GM23338 (cell line): Measurements from ENCODE around the gene CCDC92B. TPM values are rescaled to one million over a fixed set of nuclear protein-coding genes. Genes with fewer than 3 reads are reported as not detected.

Experiments used
- ATAC-seq: fragments of 200-7000 bp; cut with Tn5 transposase; 3 replicates; pipeline ENCODE4 v1.9.1; 2020
- DNase-seq: peaks from one replicate; pipeline ENCODE4 v3.0.0-alpha.2; 2015; ENCODE audit warnings: low spot score
- H2AFZ ChIP-seq: fragments of 200-600 bp; sonication (generic); 2 replicates; pipeline ENCODE4 v1.8.0; 2016; ENCODE audit warnings: antibody characterized with exemption, mild to moderate bottlenecking, moderate library complexity
- H3F3A ChIP-seq: fragments of 200-600 bp; sonication (generic); replicated peaks from 2 replicates; pipeline ENCODE4 v1.8.0; 2017; ENCODE audit warnings: antibody characterized with exemption, mixed run types, low read depth
- H3K27ac ChIP-seq: fragments of 200-600 bp; sonication (generic); 2 replicates; pipeline ENCODE4 v1.6.1; 2016; ENCODE audit warnings: low read depth
- H3K27me3 ChIP-seq: fragments of 200-600 bp; sonication (generic); 2 replicates; pipeline ENCODE4 v1.8.0; 2016; ENCODE audit warnings: mild to moderate bottlenecking, mixed run types, moderate library complexity; ENCODE audit not compliant: insufficient read depth
- H3K36me3 ChIP-seq: fragments of 200-600 bp; sonication (generic); 2 replicates; pipeline ENCODE4 v1.8.0; 2016; ENCODE audit warnings: mild to moderate bottlenecking; ENCODE audit not compliant: insufficient read depth
- H3K4me1 ChIP-seq: fragments of 200-600 bp; sonication (generic); 2 replicates; pipeline ENCODE4 v1.8.0; 2016; ENCODE audit warnings: mild to moderate bottlenecking, moderate library complexity; ENCODE audit not compliant: insufficient read depth
- H3K4me2 ChIP-seq: fragments of 200-600 bp; sonication (generic); 2 replicates; pipeline ENCODE4 v1.7.1; 2017; ENCODE audit warnings: mixed run types
- H3K4me3 ChIP-seq: fragments of 200-600 bp; sonication (generic); 2 replicates; pipeline ENCODE4 v1.6.1; 2016; ENCODE audit warnings: mixed run types
- H3K79me2 ChIP-seq: fragments of 200-600 bp; sonication (generic); replicated peaks from 2 replicates; pipeline ENCODE4 v1.8.0; 2017; ENCODE audit warnings: mild to moderate bottlenecking; ENCODE audit not compliant: insufficient read depth
- H3K9me2 ChIP-seq: fragments of 200-600 bp; sonication (generic); 2 replicates; pipeline ENCODE4 v1.8.0; 2017; ENCODE audit not compliant: insufficient read depth
- H4K20me1 ChIP-seq: fragments of 200-600 bp; sonication (generic); replicated peaks from 2 replicates; pipeline ENCODE4 v1.8.0; 2017; ENCODE audit warnings: mild to moderate bottlenecking; ENCODE audit not compliant: insufficient read depth
- H3K27ac Mint-ChIP-seq: 2 replicates; pipeline ENCODE4 v1.8.0; 2020; ENCODE audit warnings: inconsistent platforms, mild to moderate bottlenecking, moderate library complexity, mixed read lengths
- H3K27me3 Mint-ChIP-seq: 3 replicates; pipeline ENCODE4 v1.8.0; 2022; ENCODE audit warnings: low read depth, mild to moderate bottlenecking, moderate library complexity, mixed read lengths, inconsistent platforms; ENCODE audit not compliant: insufficient read depth, poor library complexity
- H3K36me3 Mint-ChIP-seq: 3 replicates; pipeline ENCODE4 v1.8.0; 2021; ENCODE audit warnings: low read depth, mild to moderate bottlenecking, inconsistent platforms, moderate library complexity, mixed read lengths
- H3K4me1 Mint-ChIP-seq: 3 replicates; pipeline ENCODE4 v1.8.0; 2020; ENCODE audit warnings: mild to moderate bottlenecking, inconsistent platforms, mixed read lengths
- H3K4me3 Mint-ChIP-seq: 3 replicates; pipeline ENCODE4 v1.8.0; 2021; ENCODE audit warnings: moderate library complexity, mild to moderate bottlenecking, inconsistent platforms, mixed read lengths
- H3K9me3 Mint-ChIP-seq: 3 replicates; pipeline ENCODE4 v1.8.0; 2020; ENCODE audit warnings: moderate library complexity, mild to moderate bottlenecking, inconsistent platforms, mixed read lengths
- CREB1 ChIP-seq: fragments of 250-450 bp; sonication (Bioruptor Pico); IDR thresholded peaks from 2 replicates; pipeline ENCODE4 v1.5.0; 2020; ENCODE audit warnings: low read depth, mild to moderate bottlenecking, moderate library complexity
- CTCF ChIP-seq, 2 experiments: fragments of 200-600 bp in 1 of 2; sonication (generic) in 1 of 2; conservative IDR thresholded peaks; 2 replicates each; pipeline versions ENCODE4 v1.5.1 to v1.6.1; 2016 to 2017; ENCODE audit warnings: antibody characterized with exemption in 2 of 2, low read depth in 2 of 2, mild to moderate bottlenecking in 2 of 2, moderate library complexity in 1 of 2
- EZH2phosphoT487 ChIP-seq: fragments of 200-600 bp; sonication (generic); IDR thresholded peaks from one replicate; pipeline ENCODE4 v1.8.1; 2018; ENCODE audit warnings: antibody characterized with exemption; ENCODE audit not compliant: unreplicated experiment
- JUNB ChIP-seq: IDR thresholded peaks from one replicate; pipeline ENCODE4 v1.6.1; 2016; ENCODE audit warnings: antibody characterized with exemption; ENCODE audit not compliant: unreplicated experiment
- NANOG ChIP-seq: IDR thresholded peaks from 2 replicates; pipeline ENCODE4 v1.6.1; 2016; ENCODE audit warnings: antibody characterized with exemption, borderline replicate concordance
- POLR2AphosphoS5 ChIP-seq: IDR thresholded peaks from 2 replicates; pipeline ENCODE4 v1.6.1; 2016; ENCODE audit warnings: antibody characterized with exemption, low read depth
- REST ChIP-seq: IDR thresholded peaks from one replicate; pipeline ENCODE4 v1.6.1; 2018; ENCODE audit warnings: antibody characterized with exemption; ENCODE audit not compliant: unreplicated experiment
- STAT1 ChIP-seq: IDR thresholded peaks from one replicate; pipeline ENCODE4 v1.6.1; 2016; ENCODE audit warnings: antibody characterized with exemption; ENCODE audit not compliant: unreplicated experiment
- ZNF114 ChIP-seq: fragments of 250-450 bp; sonication (Bioruptor Pico); IDR thresholded peaks from 2 replicates; pipeline ENCODE4 v1.5.0; 2020; ENCODE audit warnings: mild to moderate bottlenecking, moderate library complexity
- ZNF331 ChIP-seq: fragments of 250-450 bp; sonication (Bioruptor Pico); IDR thresholded peaks from 2 replicates; pipeline ENCODE4 v1.5.0; 2020; ENCODE audit warnings: low read depth, mild to moderate bottlenecking, moderate library complexity
- polyA plus RNA-seq: library from polyadenylated mRNA; unstranded; fragments of >200 nt; fragmentation: Nextera tagmentation; extraction: Ambion mirVana; gene quantifications from 2 replicates; pipeline ENCODE4 v1.2.1, GENCODE V29; 2016
- total RNA-seq: library from RNA; depleted of rRNA; stranded (reverse); fragments of >200 nt; shearing (Covaris generic); gene quantifications from 2 replicates; pipeline ENCODE4 v1.2.3, GENCODE V29; 2014
- TF ChIP-seq, protein P1 (sequence below): fragments of 250-450 bp; sonication (Bioruptor Pico); IDR thresholded peaks from 2 replicates; pipeline ENCODE4 v1.5.0; 2020; ENCODE audit warnings: mild to moderate bottlenecking, moderate library complexity
- TF ChIP-seq, protein P2 (sequence below): IDR thresholded peaks from 2 replicates; pipeline ENCODE4 v1.6.1; 2016; ENCODE audit warnings: antibody characterized with exemption

CCDC92B gene
- total and polyA plus RNA-seq, 2 experiments from 2014 or later: 5.7 to 9.1 TPM

DNA sequence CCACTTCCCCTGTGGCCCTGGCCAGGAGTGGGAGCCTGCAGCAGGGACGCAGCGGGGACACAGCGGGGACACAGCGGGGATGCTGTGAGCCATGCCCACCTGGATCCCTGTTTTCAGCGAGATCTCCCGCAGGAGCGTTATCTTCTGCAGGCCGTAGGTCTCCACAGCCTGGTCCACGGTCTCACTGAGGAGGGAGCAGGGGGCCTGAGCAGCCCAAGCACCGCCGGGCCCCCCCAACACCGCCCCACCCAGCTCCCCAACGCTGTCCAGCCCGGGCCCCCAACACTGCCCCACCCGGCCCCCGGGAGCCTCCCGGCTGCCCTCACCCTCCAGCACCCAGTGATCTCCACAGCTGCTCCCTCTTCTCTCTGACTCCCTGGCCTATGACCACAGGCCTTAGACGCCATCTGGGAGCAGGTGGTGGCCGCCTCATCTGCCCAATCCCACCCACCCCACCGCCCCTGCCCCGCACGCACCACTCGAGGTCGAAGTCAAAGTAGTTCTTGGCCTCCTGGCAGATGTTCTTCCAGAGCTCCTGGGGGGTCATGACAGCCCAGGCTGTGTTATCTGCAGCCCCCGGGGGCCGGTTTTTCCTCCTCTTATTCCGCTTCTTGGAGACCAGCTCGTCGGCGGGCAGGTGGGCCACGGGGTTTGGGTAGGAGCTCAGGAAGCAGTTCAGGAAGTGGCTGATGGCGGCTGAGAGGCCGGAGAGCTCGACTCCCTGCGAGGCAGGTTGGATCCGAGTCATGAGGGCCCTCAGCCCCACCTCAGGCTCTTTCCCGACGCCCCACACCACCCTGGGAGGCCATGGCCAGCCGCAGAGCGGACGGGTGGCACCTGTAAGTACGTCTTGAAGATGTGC is 54.8 kb downstream of the CCDC92B start:
- Histone ChIP-seq H3F3A (0 out of 2 replicates have a peak, but pooled peaks cover 7% of the 10 kb centered on the region), H4K20me1 (0 out of 2 replicates have a peak, but pooled peaks cover 4% of the 10 kb centered on the region), H3K4me2 (no peak overlapping the region), H3K4me3 (no peak overlapping the region), H3K4me1 (no peaks in the 10 kb centered on the region; the same call in 1 of the 2 replicates), H3K27ac (no peak overlapping the region), H3K9me2 (no peaks in the 10 kb centered on the region), H3K36me3 (no peaks in the 10 kb centered on the region), H2AFZ (no peak overlapping the region), H3K27me3 (no peaks in the 10 kb centered on the region), H3K79me2 (no peaks in the 10 kb centered on the region)
- no peaks in the 10 kb centered on the region for H3K4me1 Mint-ChIP-seq
- no peak overlapping the region for H3K4me3 Mint-ChIP-seq
- H3K9me3 Mint-ChIP-seq: no peaks in the 10 kb centered on the region
- no peak for DNase-seq
- H3K36me3 Mint-ChIP-seq: peaks cover 29% of the 10 kb centered on the region
- no peak overlapping the region for H3K27ac Mint-ChIP-seq
- H3K27me3 Mint-ChIP-seq: peaks cover 7% of the 10 kb centered on the region
- ATAC-seq: no peak
- TF ChIP-seq ZNF114 (no peak), EZH2phosphoT487 (no peak), CTCF (conservative IDR thresholded peaks at IDR 0.05; ENCODE audit: low read depth in 2 of 2) (no peak), POLR2AphosphoS5 (no peak), REST (no peak), STAT1 (no peak), CREB1 (CRISPR knock-in tag) (no peak), JUNB (no peak), NANOG (no peak), ZNF331 (CRISPR knock-in tag) (no peak)
- TF ChIP-seq, protein P1, sequence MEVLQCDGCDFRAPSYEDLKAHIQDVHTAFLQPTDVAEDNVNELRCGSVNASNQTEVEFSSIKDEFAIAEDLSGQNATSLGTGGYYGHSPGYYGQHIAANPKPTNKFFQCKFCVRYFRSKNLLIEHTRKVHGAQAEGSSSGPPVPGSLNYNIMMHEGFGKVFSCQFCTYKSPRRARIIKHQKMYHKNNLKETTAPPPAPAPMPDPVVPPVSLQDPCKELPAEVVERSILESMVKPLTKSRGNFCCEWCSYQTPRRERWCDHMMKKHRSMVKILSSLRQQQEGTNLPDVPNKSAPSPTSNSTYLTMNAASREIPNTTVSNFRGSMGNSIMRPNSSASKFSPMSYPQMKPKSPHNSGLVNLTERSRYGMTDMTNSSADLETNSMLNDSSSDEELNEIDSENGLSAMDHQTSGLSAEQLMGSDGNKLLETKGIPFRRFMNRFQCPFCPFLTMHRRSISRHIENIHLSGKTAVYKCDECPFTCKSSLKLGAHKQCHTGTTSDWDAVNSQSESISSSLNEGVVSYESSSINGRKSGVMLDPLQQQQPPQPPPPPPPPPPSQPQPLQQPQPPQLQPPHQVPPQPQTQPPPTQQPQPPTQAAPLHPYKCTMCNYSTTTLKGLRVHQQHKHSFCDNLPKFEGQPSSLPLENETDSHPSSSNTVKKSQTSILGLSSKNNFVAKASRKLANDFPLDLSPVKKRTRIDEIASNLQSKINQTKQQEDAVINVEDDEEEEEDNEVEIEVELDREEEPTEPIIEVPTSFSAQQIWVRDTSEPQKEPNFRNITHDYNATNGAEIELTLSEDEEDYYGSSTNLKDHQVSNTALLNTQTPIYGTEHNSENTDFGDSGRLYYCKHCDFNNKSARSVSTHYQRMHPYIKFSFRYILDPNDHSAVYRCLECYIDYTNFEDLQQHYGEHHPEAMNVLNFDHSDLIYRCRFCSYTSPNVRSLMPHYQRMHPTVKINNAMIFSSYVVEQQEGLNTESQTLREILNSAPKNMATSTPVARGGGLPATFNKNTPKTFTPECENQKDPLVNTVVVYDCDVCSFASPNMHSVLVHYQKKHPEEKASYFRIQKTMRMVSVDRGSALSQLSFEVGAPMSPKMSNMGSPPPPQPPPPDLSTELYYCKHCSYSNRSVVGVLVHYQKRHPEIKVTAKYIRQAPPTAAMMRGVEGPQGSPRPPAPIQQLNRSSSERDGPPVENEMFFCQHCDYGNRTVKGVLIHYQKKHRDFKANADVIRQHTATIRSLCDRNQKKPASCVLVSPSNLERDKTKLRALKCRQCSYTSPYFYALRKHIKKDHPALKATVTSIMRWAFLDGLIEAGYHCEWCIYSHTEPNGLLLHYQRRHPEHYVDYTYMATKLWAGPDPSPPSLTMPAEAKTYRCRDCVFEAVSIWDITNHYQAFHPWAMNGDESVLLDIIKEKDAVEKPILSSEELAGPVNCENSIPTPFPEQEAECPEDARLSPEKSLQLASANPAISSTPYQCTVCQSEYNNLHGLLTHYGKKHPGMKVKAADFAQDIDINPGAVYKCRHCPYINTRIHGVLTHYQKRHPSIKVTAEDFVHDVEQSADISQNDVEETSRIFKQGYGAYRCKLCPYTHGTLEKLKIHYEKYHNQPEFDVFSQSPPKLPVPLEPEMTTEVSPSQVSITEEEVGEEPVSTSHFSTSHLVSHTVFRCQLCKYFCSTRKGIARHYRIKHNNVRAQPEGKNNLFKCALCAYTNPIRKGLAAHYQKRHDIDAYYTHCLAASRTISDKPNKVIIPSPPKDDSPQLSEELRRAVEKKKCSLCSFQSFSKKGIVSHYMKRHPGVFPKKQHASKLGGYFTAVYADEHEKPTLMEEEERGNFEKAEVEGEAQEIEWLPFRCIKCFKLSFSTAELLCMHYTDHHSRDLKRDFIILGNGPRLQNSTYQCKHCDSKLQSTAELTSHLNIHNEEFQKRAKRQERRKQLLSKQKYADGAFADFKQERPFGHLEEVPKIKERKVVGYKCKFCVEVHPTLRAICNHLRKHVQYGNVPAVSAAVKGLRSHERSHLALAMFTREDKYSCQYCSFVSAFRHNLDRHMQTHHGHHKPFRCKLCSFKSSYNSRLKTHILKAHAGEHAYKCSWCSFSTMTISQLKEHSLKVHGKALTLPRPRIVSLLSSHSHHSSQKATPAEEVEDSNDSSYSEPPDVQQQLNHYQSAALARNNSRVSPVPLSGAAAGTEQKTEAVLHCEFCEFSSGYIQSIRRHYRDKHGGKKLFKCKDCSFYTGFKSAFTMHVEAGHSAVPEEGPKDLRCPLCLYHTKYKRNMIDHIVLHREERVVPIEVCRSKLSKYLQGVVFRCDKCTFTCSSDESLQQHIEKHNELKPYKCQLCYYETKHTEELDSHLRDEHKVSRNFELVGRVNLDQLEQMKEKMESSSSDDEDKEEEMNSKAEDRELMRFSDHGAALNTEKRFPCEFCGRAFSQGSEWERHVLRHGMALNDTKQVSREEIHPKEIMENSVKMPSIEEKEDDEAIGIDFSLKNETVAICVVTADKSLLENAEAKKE: no peak
- TF ChIP-seq, protein P2, sequence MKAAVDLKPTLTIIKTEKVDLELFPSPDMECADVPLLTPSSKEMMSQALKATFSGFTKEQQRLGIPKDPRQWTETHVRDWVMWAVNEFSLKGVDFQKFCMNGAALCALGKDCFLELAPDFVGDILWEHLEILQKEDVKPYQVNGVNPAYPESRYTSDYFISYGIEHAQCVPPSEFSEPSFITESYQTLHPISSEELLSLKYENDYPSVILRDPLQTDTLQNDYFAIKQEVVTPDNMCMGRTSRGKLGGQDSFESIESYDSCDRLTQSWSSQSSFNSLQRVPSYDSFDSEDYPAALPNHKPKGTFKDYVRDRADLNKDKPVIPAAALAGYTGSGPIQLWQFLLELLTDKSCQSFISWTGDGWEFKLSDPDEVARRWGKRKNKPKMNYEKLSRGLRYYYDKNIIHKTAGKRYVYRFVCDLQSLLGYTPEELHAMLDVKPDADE: no peak
